Suprapubic skin (tissue), 4 donors: ENCODE measurements around the gene RNF220. TPM values are rescaled to one million over a fixed set of nuclear protein-coding genes. Genes with fewer than 3 reads are reported as not detected.

ENCODE experiments used
- DNase-seq, 2 donors: peaks; one replicate each; pipeline ENCODE4 v3.0.0-alpha.2; 2019; ENCODE audit warnings: low spot score in 2 of 2
- H3K27ac ChIP-seq: fragments of 200-600 bp; sonication (generic); one replicate; pipeline ENCODE4 v1.5.1; 2019
- H3K27me3 ChIP-seq: fragments of 200-600 bp; sonication (generic); one replicate; pipeline ENCODE4 v1.5.1; 2019
- H3K36me3 ChIP-seq: fragments of 200-600 bp; sonication (generic); one replicate; pipeline ENCODE4 v1.5.1; 2019
- H3K4me1 ChIP-seq: fragments of 200-600 bp; sonication (generic); one replicate; pipeline ENCODE4 v1.5.1; 2019
- H3K4me3 ChIP-seq: fragments of 200-600 bp; sonication (generic); one replicate; pipeline ENCODE4 v1.5.1; 2019; ENCODE audit warnings: mild to moderate bottlenecking
- H3K9me3 ChIP-seq: fragments of 200-600 bp; sonication (generic); one replicate; pipeline ENCODE4 v1.5.1; 2019
- CTCF ChIP-seq, 2 donors: fragments of 200-600 bp in 1 of 2; fragments of 450-650 bp in 1 of 2; sonication (generic) in 1 of 2; IDR thresholded peaks; one replicate each; pipeline ENCODE4 v1.5.1; 2016 to 2019; ENCODE audit warnings: antibody characterized with exemption in 2 of 2, mild to moderate bottlenecking in 1 of 2, moderate library complexity in 1 of 2
- EP300 ChIP-seq: sonication (generic); formaldehyde crosslinking; IDR thresholded peaks from one replicate; pipeline ENCODE4 v1.6.1; 2017; ENCODE audit warnings: antibody characterized with exemption
- POLR2A ChIP-seq, 2 donors: fragments of 450-650 bp; IDR thresholded peaks; one replicate each; pipeline ENCODE4 v1.6.1; 2017; ENCODE audit warnings: antibody characterized with exemption in 2 of 2, mild to moderate bottlenecking in 2 of 2, moderate library complexity in 2 of 2
- POLR2AphosphoS5 ChIP-seq, 3 donors: sonication (generic); formaldehyde crosslinking; IDR thresholded peaks; one replicate each; pipeline ENCODE4 v1.6.1; 2017; ENCODE audit warnings: antibody characterized with exemption in 3 of 3
- WGBS: methylation state at CpG from one replicate; pipeline ENCODE4 v1.1.5; 2018; 5-methylcytosine and 5-hydroxymethylcytosine counted together
- total RNA-seq, 4 donors: library from RNA; depleted of rRNA; stranded (reverse); fragments of >200 nt; gene quantifications; one replicate each; pipeline ENCODE4 v1.1.0, GENCODE V29; 2016

Gene RNF220
- total RNA-seq, 4 donors from 2014 or later, result 79.4 to 124 (median 99.5) TPM

DNA sequence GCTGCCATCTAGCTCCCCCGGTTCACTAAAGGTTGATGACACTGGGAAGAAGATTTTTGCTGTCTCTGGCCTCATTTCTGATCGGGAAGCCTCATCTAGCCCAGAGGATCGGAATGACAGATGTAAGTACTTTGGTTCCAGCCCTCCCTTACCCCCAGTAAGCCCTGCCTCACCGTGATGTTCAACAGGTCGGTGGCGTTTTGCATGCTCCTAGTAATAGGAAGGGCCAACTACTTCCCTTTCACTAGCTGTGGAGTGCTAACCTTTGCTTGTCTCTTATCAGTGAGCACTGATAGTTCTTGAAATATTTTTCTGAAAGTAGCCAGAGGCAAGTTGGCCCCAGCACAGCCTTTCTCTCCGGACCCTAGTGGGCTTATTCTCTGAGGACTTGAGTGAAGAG, 7.5 kb downstream of the RNF220 start:
- 39% methylated on average over 6 of the region's 7 CpGs for WGBS
- Histone ChIP-seq H3K9me3 (no peaks in the 10 kb centered on the region), H3K4me1 (peaks cover 24% of the 10 kb centered on the region), H3K27ac (no peak overlapping the region), H3K4me3 (no peak overlapping the region), H3K36me3 (no peaks in the 10 kb centered on the region), H3K27me3 (peaks cover 100% of the 10 kb centered on the region)
- TF ChIP-seq EP300 (no peak), POLR2AphosphoS5 (IDR thresholded peaks at IDR 0.05) (no peak), CTCF (IDR thresholded peaks at IDR 0.05) (no peak), POLR2A (IDR thresholded peaks at IDR 0.05) (no peak)
- no peak for DNase-seq

DNA sequence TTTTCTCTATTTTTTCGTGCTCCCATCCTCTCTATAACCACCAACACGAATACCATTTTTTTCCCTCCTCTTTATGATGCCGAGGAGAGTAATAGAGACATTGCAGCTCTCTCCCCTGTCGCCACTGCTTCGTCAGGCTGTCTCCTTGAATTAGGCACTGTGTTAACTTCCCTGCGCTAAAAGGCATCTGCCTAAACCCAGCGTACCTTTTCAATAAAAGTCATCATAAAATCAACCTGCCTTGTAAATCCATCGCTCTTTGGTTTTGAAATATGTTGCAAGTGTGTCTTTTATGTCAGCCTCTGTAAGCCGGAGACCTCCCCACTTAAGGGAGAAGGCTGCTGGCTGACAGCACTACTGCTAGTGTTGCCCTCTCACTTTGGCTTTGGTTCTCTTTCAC, 8.7 kb downstream of the RNF220 start:
- peaks cover 100% of the 10 kb centered on the region for H3K27me3 ChIP-seq
- no peak overlapping the region for H3K27ac ChIP-seq
- no peak for TF ChIP-seq POLR2A (IDR thresholded peaks at IDR 0.05)
- H3K4me1 ChIP-seq, result peaks cover 23% of the 10 kb centered on the region
- H3K4me3 ChIP-seq, result no peak overlapping the region
- WGBS, result 44% methylated on average over 9 of the region's 9 CpGs
- no peaks in the 10 kb centered on the region for H3K36me3 ChIP-seq
- no peaks in the 10 kb centered on the region for H3K9me3 ChIP-seq
- no peak for DNase-seq

DNA sequence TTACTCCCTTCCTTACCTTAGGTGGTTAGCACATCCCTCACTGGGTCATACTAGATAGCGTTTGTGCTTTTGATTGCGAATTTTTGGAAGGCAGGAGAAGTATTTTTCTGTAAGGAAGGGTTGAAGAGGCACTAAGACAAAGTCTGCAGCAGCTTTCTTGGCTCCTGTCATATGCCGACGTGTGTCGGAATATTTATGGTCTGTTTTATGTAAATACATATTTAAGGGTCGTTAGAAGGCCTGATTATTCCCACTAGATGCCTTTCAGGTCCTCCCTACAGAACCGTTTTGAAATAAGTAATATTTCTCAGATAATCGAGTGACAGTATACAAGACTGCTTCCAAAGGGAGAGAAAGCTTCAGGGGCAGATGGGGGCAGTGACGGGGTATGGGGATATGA, 10.0 kb downstream of the RNF220 start:
- Histone ChIP-seq H3K27ac (no peak overlapping the region), H3K27me3 (peaks cover 100% of the 10 kb centered on the region), H3K4me1 (peaks cover 16% of the 10 kb centered on the region), H3K9me3 (no peaks in the 10 kb centered on the region), H3K4me3 (no peak overlapping the region), H3K36me3 (no peaks in the 10 kb centered on the region)
- TF ChIP-seq POLR2AphosphoS5 (IDR thresholded peaks at IDR 0.05), result no peak
- no peak for TF ChIP-seq CTCF (IDR thresholded peaks at IDR 0.05)
- TF ChIP-seq POLR2A (IDR thresholded peaks at IDR 0.05), result no peak
- TF ChIP-seq EP300, result no peak
- WGBS, result 59% methylated on average over 9 of the region's 9 CpGs
- no peak for DNase-seq

- DNase-seq, result no peak
- peaks cover 100% of the 10 kb centered on the region for H3K27me3 ChIP-seq
- H3K4me1 ChIP-seq, result peaks cover 17% of the 10 kb centered on the region
- H3K27ac ChIP-seq, result no peak overlapping the region
- no peaks in the 10 kb centered on the region for H3K9me3 ChIP-seq
- 100% methylated on average over 3 of the region's 7 CpGs for WGBS
- H3K4me3 ChIP-seq, result no peak overlapping the region
- H3K36me3 ChIP-seq, result no peaks in the 10 kb centered on the region
- TF ChIP-seq POLR2A (IDR thresholded peaks at IDR 0.05) (no peak), EP300 (no peak), POLR2AphosphoS5 (IDR thresholded peaks at IDR 0.05) (no peak), CTCF (IDR thresholded peaks at IDR 0.05) (no peak)
Measured at GRCh38 chr1:44416408-44416807, 11.4 kb downstream of the RNF220 start.

GRCh38 chr1:44417351-44418021, 12.4 kb downstream of the RNF220 start:
- peak overlapping the region; percentile 40 for H3K4me3 ChIP-seq
- peaks cover 23% of the 10 kb centered on the region for H3K4me1 ChIP-seq
- H3K27ac ChIP-seq, result no peak overlapping the region
- peaks cover 100% of the 10 kb centered on the region for H3K27me3 ChIP-seq
- H3K9me3 ChIP-seq, result no peaks in the 10 kb centered on the region
- 74% methylated on average over 7 of the region's 65 CpGs for WGBS
- no peaks in the 10 kb centered on the region for H3K36me3 ChIP-seq
- no peak for TF ChIP-seq POLR2AphosphoS5 (IDR thresholded peaks at IDR 0.05)
- TF ChIP-seq CTCF (IDR thresholded peaks at IDR 0.05), result no peak
- TF ChIP-seq EP300, result no peak
- no peak for TF ChIP-seq POLR2A (IDR thresholded peaks at IDR 0.05)
- DNase-seq, result no peak
